ENCODE results near the gene C9orf153. TPM values are rescaled to one million over a fixed set of nuclear protein-coding genes. Genes with fewer than 3 reads are reported as not detected.

The C9orf153 gene
- total RNA-seq = 0.27 to 0.51 TPM (median 0.41 TPM) in 3 replicates

GRCh38 chr9:86259557-86259956 lies at the start of gene C9orf153:
Gene C9orf153, minus strand, starts transcription at chr9:86259657. Its CDS starts 30,054 bp downstream, at chr9:86229603.
- DNase-seq (ENCODE audit: low spot score in 2 of 2, unreplicated experiment in 2 of 2) = no peak
- Mint-ChIP-seq H3K36me3 (peaks cover 10% of the 10 kb centered on the region), H3K9me3 (peaks cover 5% of the 10 kb centered on the region), H3K27ac (no peak within 1 kb of the TSS), H3K4me3 (no peak within 1 kb of the TSS), H3K27me3 (ENCODE audit: low read depth) (no peaks in the 10 kb centered on the region), H3K4me1 (peaks cover 18% of the 10 kb centered on the region)
- TF ChIP-seq CTCF (IDR thresholded peaks at IDR 0.05; ENCODE audit: unreplicated experiment) = no peak

- peaks cover 5% of the 10 kb centered on the region for H3K9me3 Mint-ChIP-seq
- no peak overlapping the region for H3K4me3 Mint-ChIP-seq
- peaks cover 52% of the 10 kb centered on the region for H3K36me3 Mint-ChIP-seq
- H3K27ac Mint-ChIP-seq = no peak overlapping the region
- DNase-seq (ENCODE audit: low spot score in 2 of 2, unreplicated experiment in 2 of 2) = no peak
- peaks cover 13% of the 10 kb centered on the region for H3K4me1 Mint-ChIP-seq
- H3K27me3 Mint-ChIP-seq (ENCODE audit: low read depth) = no peaks in the 10 kb centered on the region
- no peak for TF ChIP-seq CTCF (IDR thresholded peaks at IDR 0.05; ENCODE audit: unreplicated experiment)
Measured at GRCh38 chr9:86308687-86309086, 49.2 kb upstream of the C9orf153 start.

DNA sequence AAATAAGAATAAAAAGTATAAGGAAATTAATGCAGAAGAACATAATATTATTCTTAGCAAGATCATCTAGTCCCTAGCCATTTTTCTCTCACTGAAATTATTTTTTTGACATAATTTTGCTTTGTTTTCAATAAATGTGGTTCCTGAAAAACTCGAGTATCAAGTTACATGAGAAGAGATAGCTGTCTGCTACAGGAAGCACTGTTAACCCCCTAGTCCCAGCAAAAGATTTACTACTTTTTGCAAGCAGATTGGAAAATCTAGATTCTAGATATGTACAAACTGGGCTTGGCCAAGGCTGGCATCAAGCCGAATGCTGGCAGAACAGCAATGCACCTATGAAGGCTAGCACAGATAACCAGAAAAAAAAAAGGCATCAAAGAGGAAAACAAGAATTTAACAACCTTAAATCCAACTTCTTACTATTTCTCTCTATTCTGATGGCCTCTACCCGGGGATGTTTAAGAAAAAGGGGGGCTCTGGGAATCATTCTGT lies 44.8 kb upstream of the C9orf153 start:
- DNase-seq (ENCODE audit: low spot score in 2 of 2, unreplicated experiment in 2 of 2) = no peak
- Mint-ChIP-seq H3K36me3 (peaks cover 39% of the 10 kb centered on the region), H3K27me3 (ENCODE audit: low read depth) (no peaks in the 10 kb centered on the region), H3K27ac (peak overlapping the region; percentile 89), H3K4me1 (peaks cover 17% of the 10 kb centered on the region), H3K4me3 (no peak overlapping the region), H3K9me3 (no peaks in the 10 kb centered on the region)
- TF ChIP-seq CTCF (IDR thresholded peaks at IDR 0.05; ENCODE audit: unreplicated experiment) = no peak

DNA sequence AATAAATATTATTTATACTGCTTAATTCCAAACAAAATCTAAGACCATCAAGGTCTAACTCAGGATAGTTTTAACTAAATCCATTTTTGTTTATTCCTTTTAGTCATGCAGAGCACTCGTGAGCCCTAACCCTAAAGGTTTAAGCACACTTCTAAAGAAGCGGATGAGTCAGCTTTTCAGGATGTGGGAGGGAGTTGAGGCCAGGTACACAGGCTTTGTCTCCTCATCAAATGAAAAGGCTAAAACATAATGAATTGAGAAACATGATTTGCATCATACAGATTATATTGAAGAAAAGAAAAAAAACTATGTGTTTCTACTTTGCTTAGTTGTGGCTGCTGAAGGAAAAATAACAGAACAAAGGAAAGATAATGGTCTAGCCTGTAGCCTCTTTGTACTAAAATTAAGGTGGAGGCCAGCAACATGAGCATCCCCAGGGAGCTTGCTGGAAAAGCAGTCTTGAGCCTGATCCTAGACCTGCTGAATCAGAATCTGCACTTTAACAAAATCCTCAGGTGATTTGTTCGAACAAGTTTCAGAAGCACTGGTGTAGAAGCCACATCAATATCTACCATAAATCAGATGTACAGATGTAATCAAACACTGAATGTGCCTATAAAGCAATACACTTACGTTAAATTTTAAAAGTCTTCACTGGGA lies 44.0 kb upstream of the C9orf153 start:
- H3K27me3 Mint-ChIP-seq (ENCODE audit: low read depth) = no peaks in the 10 kb centered on the region
- no peaks in the 10 kb centered on the region for H3K9me3 Mint-ChIP-seq
- peaks cover 17% of the 10 kb centered on the region for H3K4me1 Mint-ChIP-seq
- DNase-seq (ENCODE audit: low spot score in 2 of 2, unreplicated experiment in 2 of 2) = no peak
- no peak overlapping the region for H3K4me3 Mint-ChIP-seq
- H3K36me3 Mint-ChIP-seq = peaks cover 36% of the 10 kb centered on the region
- TF ChIP-seq CTCF (IDR thresholded peaks at IDR 0.05; ENCODE audit: unreplicated experiment) = no peak
- peak overlapping the region; percentile 70 for H3K27ac Mint-ChIP-seq

- no peak overlapping the region for H3K27ac Mint-ChIP-seq
- H3K27me3 Mint-ChIP-seq (ENCODE audit: low read depth) = no peaks in the 10 kb centered on the region
- DNase-seq (ENCODE audit: low spot score in 2 of 2, unreplicated experiment in 2 of 2) = no peak
- H3K4me3 Mint-ChIP-seq = no peak overlapping the region
- no peak for TF ChIP-seq CTCF (IDR thresholded peaks at IDR 0.05; ENCODE audit: unreplicated experiment)
- no peaks in the 10 kb centered on the region for H3K9me3 Mint-ChIP-seq
- peaks cover 17% of the 10 kb centered on the region for H3K4me1 Mint-ChIP-seq
- H3K36me3 Mint-ChIP-seq = peaks cover 39% of the 10 kb centered on the region
Measured at GRCh38 chr9:86301686-86302085, 42.2 kb upstream of the C9orf153 start.
